Stimulated activated CD8-positive, alpha-beta memory T cell treated with anti-CD3 and anti-CD28 coated beads, Interleukin-7, amount 100 ng/mL, for 1 hour (primary cell): ENCODE data around the gene COL24A1.
"Not testable (repeated sequence)": the region's sequence is repeated elsewhere in the genome, so short reads cannot be mapped to it uniquely, and the experiment has no call there.

ENCODE experiments used
- DNase-seq, 2 donors: peaks; one replicate each; pipeline ENCODE4 v3.0.0-alpha.2; 2020; ENCODE audit warnings: low read depth in 2 of 2

COL24A1 gene

GRCh38 chr1:85991261-85991660, 165.3 kb downstream of the COL24A1 start:
- no peak for DNase-seq

DNA sequence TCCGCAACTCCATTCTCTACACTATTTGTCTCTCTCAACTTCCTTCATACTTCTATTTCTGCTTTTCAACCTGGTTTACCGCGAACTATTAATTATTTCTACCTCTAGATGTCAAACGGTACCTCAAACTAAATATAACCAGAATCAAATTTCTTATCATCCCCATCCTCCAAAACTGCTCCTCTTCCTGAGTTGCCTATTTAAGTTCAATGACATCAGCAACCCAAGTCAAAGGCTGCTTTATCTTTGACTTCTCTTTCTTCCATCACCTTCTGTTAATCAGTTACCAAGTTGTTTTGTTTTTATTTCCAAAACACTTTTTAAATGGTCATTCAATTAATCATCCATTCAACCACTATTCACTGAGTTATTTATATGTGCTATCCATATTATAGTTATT, 171.9 kb downstream of the COL24A1 start:
- DNase-seq: no peak

DNA sequence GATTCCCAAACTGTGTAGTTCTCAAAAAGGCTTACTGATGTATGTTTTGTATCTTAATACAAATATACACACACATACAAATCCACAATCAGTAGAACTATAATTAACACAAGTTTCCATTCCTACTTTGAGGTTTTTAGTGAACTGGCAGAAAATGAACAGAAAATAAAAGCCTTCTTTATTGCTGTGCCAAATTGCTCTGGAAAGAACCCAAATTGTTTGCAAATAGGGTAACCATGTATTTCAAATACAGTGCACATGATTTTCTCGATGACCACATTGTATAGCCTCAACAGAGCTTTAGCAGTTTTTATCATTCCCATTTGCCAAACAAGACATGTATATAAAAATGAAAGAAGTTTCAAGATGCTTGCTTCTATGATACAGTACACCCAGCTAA, 173.3 kb downstream of the COL24A1 start:
- no peak for DNase-seq

- no peak for DNase-seq
Observed at GRCh38 chr1:85976516-85977205, 179.9 kb downstream of the COL24A1 start.

- DNase-seq: no peak
Observed at GRCh38 chr1:85975912-85976371, 180.6 kb downstream of the COL24A1 start.

DNA sequence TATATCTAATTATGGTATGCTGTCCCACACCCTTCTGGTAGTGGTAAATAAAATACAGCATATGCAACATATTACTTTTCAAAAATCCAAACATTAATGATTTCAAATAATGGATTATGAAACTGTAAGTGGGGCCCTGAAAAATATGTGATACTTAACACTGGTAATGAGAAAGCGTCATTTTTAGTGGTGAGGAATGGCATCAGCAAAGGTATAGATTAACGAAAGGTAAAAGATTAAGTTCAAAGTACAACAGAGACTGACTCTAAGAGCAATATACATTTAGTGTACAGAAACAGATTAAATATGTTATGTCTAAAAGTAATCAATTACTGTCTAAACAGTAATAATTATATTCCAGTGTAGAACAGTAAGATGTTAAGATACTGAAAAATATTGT, 194.1 kb downstream of the COL24A1 start:
- no peak for DNase-seq

DNA sequence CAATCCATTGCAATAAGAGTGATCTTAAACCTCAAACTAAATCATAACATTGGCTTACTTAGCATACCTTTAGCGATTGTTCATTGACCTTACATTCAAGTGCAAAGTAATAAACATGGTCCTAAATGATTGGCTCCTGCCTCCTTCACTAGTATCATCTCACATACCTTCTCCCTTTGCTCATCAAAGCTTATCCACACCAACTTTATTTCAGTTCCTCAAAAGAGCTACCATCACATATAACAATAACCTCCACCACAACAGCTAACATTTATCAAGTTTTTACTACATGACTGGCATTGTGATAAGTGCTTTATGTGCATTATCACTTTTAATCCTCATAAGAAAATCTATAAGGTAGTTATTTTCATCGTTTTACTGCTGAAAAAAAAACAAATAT, 198.8 kb downstream of the COL24A1 start:
- no peak for DNase-seq

DNA sequence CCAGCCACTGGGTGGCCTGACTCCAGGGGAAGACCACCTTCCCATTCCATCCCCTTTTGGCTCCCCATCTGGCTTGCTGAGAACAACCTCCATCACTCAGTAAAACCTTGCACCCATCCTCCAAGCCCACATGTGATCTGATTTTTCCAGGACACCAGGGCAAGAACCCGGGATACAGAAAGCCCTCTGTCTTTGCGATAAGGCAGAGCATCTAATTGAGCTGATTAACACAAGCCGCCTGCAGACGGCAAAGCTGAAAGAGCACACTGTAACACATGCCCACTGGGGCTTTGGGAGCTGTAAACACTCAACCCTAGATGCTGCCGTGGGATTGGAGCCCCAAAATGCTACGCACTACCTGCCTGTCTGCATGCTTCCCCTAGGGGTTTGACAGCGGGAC, 201.4 kb downstream of the COL24A1 start:
- DNase-seq: not testable (repeated sequence)

DNA sequence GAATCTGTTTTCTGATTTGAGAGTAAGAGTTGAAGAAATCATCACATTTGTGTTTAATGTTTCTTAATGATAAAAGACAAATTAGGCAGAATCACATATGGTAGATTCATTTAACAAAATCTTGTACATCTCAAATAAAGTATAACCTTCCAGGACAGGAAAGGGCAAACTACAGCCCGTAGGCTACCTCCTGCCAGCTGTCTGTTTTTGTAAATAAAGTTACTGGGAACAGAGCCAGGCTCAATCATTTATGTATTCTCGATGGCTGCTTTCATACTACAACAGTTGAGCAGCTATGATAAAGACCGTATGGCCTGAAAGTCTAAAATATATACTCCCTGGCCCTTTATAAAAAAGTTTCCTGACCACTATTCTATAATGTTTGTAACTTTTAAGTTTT, 204.1 kb downstream of the COL24A1 start:
- DNase-seq: no peak

- DNase-seq: no peak
Observed at GRCh38 chr1:85947186-85947585, 209.4 kb downstream of the COL24A1 start.

GRCh38 chr1:85943945-85944344, 212.6 kb downstream of the COL24A1 start:
- DNase-seq: no peak

DNA sequence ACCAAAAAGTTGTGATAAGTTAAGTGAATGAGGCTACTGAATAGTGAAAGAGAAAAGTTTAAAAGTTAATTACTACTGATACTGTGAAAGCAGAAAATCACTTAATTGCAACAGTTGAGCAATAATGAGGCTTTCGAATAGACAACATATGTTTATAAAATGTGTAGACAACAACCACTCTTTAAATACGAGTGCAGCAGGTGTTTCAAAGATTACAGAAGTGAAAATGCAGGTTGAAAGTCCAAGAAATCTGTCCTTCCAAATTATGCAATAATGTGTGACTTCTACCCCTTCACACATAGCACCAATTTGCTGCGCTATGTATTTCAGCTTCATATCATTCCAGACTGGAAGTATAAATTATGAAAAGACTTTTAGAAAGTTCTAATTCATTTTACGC, 213.0 kb downstream of the COL24A1 start:
- DNase-seq: no peak

- no peak for DNase-seq
Observed at GRCh38 chr1:85940656-85941306, 215.8 kb downstream of the COL24A1 start.

DNA sequence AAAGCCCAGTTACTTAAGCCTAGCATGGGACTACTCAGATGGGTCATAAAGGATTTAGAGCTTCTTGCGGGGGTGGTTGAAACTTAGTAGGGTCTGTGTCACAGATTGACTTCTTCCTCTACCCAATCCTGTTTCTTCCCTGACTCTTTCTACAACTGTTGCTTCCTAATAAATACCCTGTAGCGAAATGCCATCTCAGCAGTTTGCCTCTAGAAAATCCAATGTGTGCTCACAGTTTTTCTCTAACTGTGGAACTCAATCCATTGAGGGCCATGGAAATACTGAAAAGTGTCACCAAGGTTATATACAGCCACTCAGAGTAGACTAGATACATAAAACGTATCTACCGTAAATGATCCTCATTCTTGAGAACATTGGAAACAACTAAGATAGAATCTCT, 217.7 kb downstream of the COL24A1 start:
- no peak for DNase-seq

DNA sequence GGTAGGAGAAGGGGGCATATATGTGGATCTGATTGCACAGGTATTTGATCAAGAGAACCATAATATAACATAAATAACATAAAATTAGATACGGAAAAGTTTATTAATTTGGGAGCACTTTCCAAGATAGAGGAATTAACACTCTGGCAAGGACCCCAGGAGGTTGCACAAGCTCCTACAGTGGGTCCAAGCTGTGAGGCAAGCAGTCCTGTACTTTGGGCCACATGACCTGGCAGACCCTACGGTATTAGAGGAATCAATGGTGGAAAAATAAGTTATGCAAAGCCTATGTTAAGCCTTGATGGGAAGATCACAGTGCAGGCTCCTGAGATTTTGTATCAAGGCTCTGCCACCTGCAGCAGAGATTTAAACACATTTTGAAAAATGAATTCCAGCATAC, 220.1 kb downstream of the COL24A1 start:
- no peak for DNase-seq

DNA sequence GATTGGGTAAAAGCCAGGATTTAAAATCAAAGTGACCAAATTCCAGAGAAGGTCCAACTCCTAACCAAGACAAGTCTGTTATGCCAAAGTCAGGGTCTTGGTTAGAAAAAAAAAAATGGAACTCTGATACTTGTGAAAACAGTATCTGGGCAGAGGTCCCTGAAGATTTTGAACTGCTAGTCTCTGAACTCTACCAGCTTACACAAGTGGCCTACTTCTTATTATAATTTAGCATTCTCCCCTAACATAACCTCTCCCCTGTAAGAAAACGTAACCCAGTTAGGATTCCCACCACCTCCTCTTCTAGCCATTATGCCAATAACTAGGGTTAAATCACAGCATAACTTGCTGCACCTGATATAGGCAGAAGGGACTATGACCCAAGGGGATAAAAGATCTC, 220.5 kb downstream of the COL24A1 start:
- DNase-seq: no peak

- DNase-seq: no peak
Observed at GRCh38 chr1:85935234-85935633, 221.3 kb downstream of the COL24A1 start.

- no peak for DNase-seq
Observed at GRCh38 chr1:85934516-85934915, 222.1 kb downstream of the COL24A1 start.

- no peak for DNase-seq
Observed at GRCh38 chr1:85933961-85934360, 222.6 kb downstream of the COL24A1 start.

GRCh38 chr1:85911742-85912141, 244.8 kb downstream of the COL24A1 start:
- no peak for DNase-seq

DNA sequence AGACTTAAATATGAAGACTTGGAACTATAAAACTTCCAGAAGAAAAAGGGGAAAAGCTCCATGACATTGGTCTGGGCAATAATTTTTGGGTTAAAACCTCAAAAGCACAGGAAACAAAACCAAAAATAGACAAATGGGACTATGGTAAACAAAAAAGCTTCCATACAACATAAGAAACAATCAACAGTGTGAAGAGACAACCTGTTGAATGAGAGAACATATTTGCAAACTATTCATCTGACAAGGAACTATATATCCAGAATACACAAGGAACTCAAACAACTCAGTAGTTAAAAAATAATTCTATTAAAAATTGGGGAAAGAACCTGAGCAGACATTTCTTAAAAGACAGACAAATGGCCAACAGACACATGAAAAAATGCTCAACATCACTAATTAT, 255.7 kb downstream of the COL24A1 start:
- no peak for DNase-seq

GRCh38 chr1:85898861-85899260, 257.7 kb downstream of the COL24A1 start:
- DNase-seq: no peak

DNA sequence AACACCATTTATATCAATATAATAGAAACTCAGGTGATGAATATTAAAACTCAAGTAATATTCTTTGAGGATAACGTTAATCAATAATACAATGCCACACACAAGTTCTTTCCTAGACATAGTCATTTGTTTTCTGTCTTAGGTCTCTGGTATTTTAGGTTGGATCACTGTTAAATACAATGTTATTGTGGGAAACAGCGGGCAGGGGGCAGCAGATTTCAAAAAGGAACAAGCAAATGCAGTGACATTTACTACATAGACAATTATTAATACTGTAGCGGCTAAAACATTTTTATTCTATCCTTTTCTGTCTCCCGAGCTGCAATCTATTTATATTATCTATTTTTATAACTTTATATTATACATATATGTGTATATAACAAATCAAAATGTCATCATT, 261.9 kb downstream of the COL24A1 start:
- no peak for DNase-seq

DNA sequence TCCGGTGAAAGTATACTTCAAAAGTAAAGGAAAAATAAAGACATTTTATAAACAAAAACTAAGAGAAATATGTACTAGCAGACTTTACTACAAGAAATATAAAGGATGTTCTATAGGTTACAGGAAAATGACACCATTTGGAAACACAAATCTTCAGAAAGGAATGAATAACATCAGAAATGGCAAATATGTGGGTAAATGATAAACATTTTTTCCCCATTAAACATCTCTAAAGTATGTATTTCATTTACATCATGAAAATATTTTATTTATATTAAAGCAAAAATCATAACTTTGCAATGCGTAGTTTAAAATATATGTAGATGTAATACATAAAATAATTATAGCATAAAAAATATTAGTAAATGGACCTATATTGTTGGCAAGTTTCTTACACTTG, 264.2 kb downstream of the COL24A1 start:
- no peak for DNase-seq
